Measurements from ENCODE around the gene NRIP2. TPM values are rescaled to one million over a fixed set of nuclear protein-coding genes. Genes with fewer than 3 reads are reported as not detected.
A peak's percentile ranks its signal among the peaks of the same experiment; 100 is the strongest.

Gene NRIP2
- total RNA-seq, 1 experiment from 2014 or later: 0.15 TPM

DNA sequence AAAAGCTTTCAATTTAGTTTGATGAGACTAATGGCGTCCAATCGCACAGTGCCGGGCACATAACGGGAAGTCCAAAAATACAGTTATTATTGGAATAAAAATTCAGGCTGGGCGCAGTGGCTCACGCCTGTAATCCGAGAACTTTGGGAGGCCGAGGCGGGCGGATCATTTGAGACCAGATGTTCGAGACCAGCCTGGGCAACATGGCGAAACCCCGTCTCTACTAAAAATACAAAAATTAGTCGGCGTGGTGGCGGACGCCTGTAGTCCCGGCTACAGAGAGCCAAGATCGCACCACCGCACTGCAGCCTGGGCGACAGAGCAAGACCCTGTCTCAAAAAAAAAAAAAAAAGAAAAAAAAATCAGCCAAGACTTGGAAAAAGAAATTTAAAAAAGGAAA lies 41.3 kb downstream of the NRIP2 start:
- H3K27ac Mint-ChIP-seq: no peak overlapping the region; a peak in 1 of 7 replicates
- Histone ChIP-seq H3K27me3 (ENCODE audit: insufficient read depth, low read length) (no peaks in the 10 kb centered on the region), H2AFZ (ENCODE audit: low read length) (no peak overlapping the region), H3K18ac (ENCODE audit: insufficient read length, low read depth, low read length) (no peak overlapping the region), H2AK5ac (ENCODE audit: insufficient read length, low read length) (no peak overlapping the region), H2BK5ac (ENCODE audit: insufficient read length, low read length) (no peak overlapping the region), H3K14ac (ENCODE audit: insufficient read depth, low read length) (no peak overlapping the region), H3K4me2 (ENCODE audit: insufficient read depth, insufficient read length, low read length) (peak overlapping the region; percentile 87), H2BK12ac (ENCODE audit: insufficient read length, low read depth, low read length) (no peak overlapping the region), H3K27ac (ENCODE audit: insufficient read length, low read depth, low read length) (no peak overlapping the region), H3K4ac (ENCODE audit: low read depth, low read length) (no peak overlapping the region), H4K20me1 (ENCODE audit: control insufficient read depth, insufficient read depth, insufficient read length) (no peaks in the 10 kb centered on the region), H2BK120ac (ENCODE audit: low read depth, low read length, poor library complexity, severe bottlenecking) (no peak overlapping the region), H3K9ac (ENCODE audit: extremely low read depth, insufficient read length, low read length) (no peak overlapping the region), H3K79me1 (ENCODE audit: insufficient read depth, low read depth, low read length, poor library complexity, severe bottlenecking) (no peaks in the 10 kb centered on the region), H3K23ac (ENCODE audit: insufficient read length, low read depth, low read length) (no peak overlapping the region), H3K4me1 (ENCODE audit: insufficient read depth, low read length) (no peaks in the 10 kb centered on the region; the same call in 1 of the 2 replicates), H4K5ac (ENCODE audit: insufficient read length, low read depth, low read length) (no peak overlapping the region), H3K9me3 (ENCODE audit: control insufficient read depth, low read depth, low read length) (no peaks in the 10 kb centered on the region), H3K23me2 (ENCODE audit: insufficient read length, low read depth, low read length, poor library complexity, severe bottlenecking) (peaks cover 12% of the 10 kb centered on the region), H4K8ac (replicated peaks; ENCODE audit: insufficient read length, low read depth, low read length) (no peak overlapping the region), H3K56ac (ENCODE audit: insufficient read length, low read depth, low read length) (no peak overlapping the region), H3T11ph (ENCODE audit: low read length) (no peak overlapping the region), H4K91ac (ENCODE audit: insufficient read length, low read depth, low read length) (no peak overlapping the region), H3K79me2 (ENCODE audit: insufficient read depth, low read length) (peaks cover 8% of the 10 kb centered on the region; the same call in 1 of the 2 replicates), H2BK20ac (ENCODE audit: low read depth, low read length, poor library complexity, severe bottlenecking) (no peak overlapping the region), H2BK15ac (ENCODE audit: low read depth, low read length) (no peak overlapping the region)
- peaks cover 19 to 34% of the 10 kb centered on the region in 2 experiments for H3K4me1 Mint-ChIP-seq
- DNase-seq: no peak
- TF ChIP-seq, protein P1, sequence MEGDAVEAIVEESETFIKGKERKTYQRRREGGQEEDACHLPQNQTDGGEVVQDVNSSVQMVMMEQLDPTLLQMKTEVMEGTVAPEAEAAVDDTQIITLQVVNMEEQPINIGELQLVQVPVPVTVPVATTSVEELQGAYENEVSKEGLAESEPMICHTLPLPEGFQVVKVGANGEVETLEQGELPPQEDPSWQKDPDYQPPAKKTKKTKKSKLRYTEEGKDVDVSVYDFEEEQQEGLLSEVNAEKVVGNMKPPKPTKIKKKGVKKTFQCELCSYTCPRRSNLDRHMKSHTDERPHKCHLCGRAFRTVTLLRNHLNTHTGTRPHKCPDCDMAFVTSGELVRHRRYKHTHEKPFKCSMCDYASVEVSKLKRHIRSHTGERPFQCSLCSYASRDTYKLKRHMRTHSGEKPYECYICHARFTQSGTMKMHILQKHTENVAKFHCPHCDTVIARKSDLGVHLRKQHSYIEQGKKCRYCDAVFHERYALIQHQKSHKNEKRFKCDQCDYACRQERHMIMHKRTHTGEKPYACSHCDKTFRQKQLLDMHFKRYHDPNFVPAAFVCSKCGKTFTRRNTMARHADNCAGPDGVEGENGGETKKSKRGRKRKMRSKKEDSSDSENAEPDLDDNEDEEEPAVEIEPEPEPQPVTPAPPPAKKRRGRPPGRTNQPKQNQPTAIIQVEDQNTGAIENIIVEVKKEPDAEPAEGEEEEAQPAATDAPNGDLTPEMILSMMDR (conservative IDR thresholded peaks at IDR 0.05): no peak
- H3K4me3 Mint-ChIP-seq: peak overlapping the region; percentile 73 to 83
- no CpG with 5 or more reads among the region's 21 CpGs for WGBS (ENCODE audit: extremely low coverage, insufficient read length, low lambda C conversion rate)
- peaks cover 23 to 26% (median 24%) of the 10 kb centered on the region in 3 experiments for H3K36me3 Mint-ChIP-seq (ENCODE audit: insufficient read depth in 1 of 3, low read depth in 3 of 3)
- H3K27me3 Mint-ChIP-seq (ENCODE audit: low read depth): peaks cover 17% of the 10 kb centered on the region
- peaks cover 0 to 3% of the 10 kb centered on the region in 2 experiments; a peak in 3 of 5 replicates for H3K9me3 Mint-ChIP-seq

Data from H9 (cell line).